K562 (cell line): ENCODE measurements around the gene CEP70. TPM values are rescaled to one million over a fixed set of nuclear protein-coding genes. Genes with fewer than 3 reads are reported as not detected.

Source experiments
- BMI1 ChIP-seq: fragments of 150-350 bp; IDR thresholded peaks from 2 replicates; pipeline ENCODE4 v1.6.1; 2014; ENCODE audit warnings: low read length
- FOXJ3 ChIP-seq: sonication (generic); formaldehyde crosslinking; IDR thresholded peaks from 2 replicates; pipeline ENCODE4 v1.4.0; 2020; ENCODE audit warnings: mild to moderate bottlenecking, missing genetic modification reagents
- NR4A1 ChIP-seq, 2 experiments: fragments of 250-450 bp in 1 of 2; fragments of 450-650 bp in 1 of 2; sonication (Bioruptor Pico) in 1 of 2; IDR thresholded peaks; 2 replicates each; pipeline versions ENCODE4 v1.4.0 to v1.6.1; 2016 to 2020; ENCODE audit warnings: mild to moderate bottlenecking in 2 of 2, missing compliant biosample characterization in 1 of 2, missing genetic modification characterization in 1 of 2, moderate library complexity in 1 of 2
- PTBP1 ChIP-seq: fragments of 200-400 bp; formaldehyde crosslinking; IDR thresholded peaks from 2 replicates; pipeline ENCODE4 v1.6.1; 2017; ENCODE audit warnings: low read depth, low read length
- ZNF224 ChIP-seq: sonication (generic); formaldehyde crosslinking; IDR thresholded peaks from 2 replicates; pipeline ENCODE4 v1.8.0; 2022; ENCODE audit warnings: mild to moderate bottlenecking, missing genetic modification reagents
- ZNF324 ChIP-seq: fragments of 250-450 bp; sonication (Bioruptor Pico); IDR thresholded peaks from 2 replicates; pipeline ENCODE4 v1.4.0; 2020; ENCODE audit warnings: mild to moderate bottlenecking
- ZNF609 ChIP-seq: sonication (generic); formaldehyde crosslinking; IDR thresholded peaks from 2 replicates; pipeline ENCODE4 v1.8.1; 2023; ENCODE audit warnings: missing genetic modification reagents, mild to moderate bottlenecking, borderline replicate concordance
- polyA plus RNA-seq, 8 experiments: library from polyadenylated mRNA; depleted of rRNA in 4 of 8; stranded (reverse) in 5 of 8; unstranded in 3 of 8; fragments of >200 nt; fragmentation: Nextera tagmentation in 2 of 8; fragmentation: Illumina TruSeq in 1 of 8; extraction: Ambion mirVana in 2 of 8; extraction: Trizol in 1 of 8; gene quantifications; 2 replicates each; pipeline versions ENCODE4 v1.2.1 to v1.2.3, GENCODE V29; 2011 to 2014; ENCODE audit warnings: inconsistent platforms in 1 of 8, missing spikeins in 1 of 8
- total RNA-seq, 7 experiments: library from RNA; depleted of rRNA in 6 of 7; stranded (reverse); fragments of >200 nt in 6 of 7; fragmentation: Illumina TruSeq in 2 of 7; extraction: Trizol in 2 of 7; gene quantifications; 2 replicates each; pipeline versions ENCODE4 v1.2.1 to v1.2.3, GENCODE V29; 2011 to 2021; ENCODE audit warnings: low replicate concordance in 1 of 7
- TF ChIP-seq, protein P1 (sequence below), 2 experiments: fragments of 450-650 bp; formaldehyde crosslinking in 1 of 2; IDR thresholded peaks; 2 replicates each; pipeline versions ENCODE4 v1.4.0 to v1.6.1; 2014 to 2020; ENCODE audit warnings: mild to moderate bottlenecking in 2 of 2, borderline replicate concordance in 1 of 2, low read depth in 1 of 2
- TF ChIP-seq, protein P2 (sequence below): IDR thresholded peaks from 2 replicates; pipeline ENCODE4 v1.6.1; 2016; ENCODE audit warnings: missing genetic modification characterization, missing compliant biosample characterization

The CEP70 gene
- total and polyA plus RNA-seq, 9 of the 15 experiments (the other 6 are each of a cell fraction or from before 2014, with no cell fraction given) = 16.1 to 31.5 (median 23.4) TPM

DNA sequence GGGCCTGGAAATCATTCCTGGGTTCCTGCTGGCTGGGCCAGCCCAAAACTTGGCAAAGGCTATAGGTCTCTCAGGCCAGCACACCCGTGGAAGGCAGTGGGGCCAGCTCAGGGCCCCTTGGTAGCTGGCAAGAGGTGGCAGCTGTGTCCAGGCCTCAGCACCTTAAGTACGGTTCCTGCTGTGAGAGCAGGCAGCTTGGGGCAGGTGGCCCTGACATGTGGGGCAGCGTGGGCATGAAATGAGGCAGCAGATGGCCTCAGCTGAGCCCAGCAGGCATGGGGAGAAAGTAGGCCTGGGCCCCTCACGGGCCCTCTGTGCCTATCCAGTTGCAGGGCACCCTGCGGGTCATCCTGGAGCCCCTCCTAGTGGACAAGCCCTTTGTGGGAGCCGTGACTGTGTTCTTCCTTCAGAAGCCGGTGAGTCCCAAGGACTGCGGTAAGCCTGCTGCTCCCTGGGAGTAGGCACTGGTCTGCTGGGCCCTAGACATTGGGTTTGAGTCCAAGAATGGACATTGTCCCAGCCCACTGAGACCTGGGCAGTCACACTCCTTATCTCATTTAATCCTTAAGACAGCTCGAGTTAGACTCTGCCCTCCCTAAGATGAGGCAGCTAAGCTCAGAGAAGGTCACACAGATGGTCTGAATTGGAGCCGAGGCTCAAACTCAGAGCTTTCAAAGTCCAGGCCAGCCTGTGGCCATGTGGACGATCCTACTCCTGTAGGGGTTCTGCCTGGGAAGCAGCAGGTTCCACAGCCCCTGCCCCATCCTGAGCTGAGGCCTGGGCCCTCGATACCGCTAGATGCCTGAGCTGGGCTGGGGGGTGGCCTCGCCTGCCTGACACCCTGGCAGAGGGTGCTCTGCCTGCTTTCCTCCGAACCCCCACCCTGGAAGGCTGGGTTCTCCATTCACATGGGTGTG, 134.2 kb downstream of the CEP70 start (continued):
- TF ChIP-seq ZNF609 (CRISPR knock-in tag) (no peak), NR4A1 (CRISPR knock-in tag; IDR thresholded peaks at IDR 0.05) (no peak), NR4A1 (tag; IDR thresholded peaks at IDR 0.05) (no peak), FOXJ3 (no peak), ZNF224 (CRISPR knock-in tag) (no peak), ZNF324 (CRISPR knock-in tag) (no peak), BMI1 (no peak), PTBP1 (no peak)
- TF ChIP-seq, protein P1, sequence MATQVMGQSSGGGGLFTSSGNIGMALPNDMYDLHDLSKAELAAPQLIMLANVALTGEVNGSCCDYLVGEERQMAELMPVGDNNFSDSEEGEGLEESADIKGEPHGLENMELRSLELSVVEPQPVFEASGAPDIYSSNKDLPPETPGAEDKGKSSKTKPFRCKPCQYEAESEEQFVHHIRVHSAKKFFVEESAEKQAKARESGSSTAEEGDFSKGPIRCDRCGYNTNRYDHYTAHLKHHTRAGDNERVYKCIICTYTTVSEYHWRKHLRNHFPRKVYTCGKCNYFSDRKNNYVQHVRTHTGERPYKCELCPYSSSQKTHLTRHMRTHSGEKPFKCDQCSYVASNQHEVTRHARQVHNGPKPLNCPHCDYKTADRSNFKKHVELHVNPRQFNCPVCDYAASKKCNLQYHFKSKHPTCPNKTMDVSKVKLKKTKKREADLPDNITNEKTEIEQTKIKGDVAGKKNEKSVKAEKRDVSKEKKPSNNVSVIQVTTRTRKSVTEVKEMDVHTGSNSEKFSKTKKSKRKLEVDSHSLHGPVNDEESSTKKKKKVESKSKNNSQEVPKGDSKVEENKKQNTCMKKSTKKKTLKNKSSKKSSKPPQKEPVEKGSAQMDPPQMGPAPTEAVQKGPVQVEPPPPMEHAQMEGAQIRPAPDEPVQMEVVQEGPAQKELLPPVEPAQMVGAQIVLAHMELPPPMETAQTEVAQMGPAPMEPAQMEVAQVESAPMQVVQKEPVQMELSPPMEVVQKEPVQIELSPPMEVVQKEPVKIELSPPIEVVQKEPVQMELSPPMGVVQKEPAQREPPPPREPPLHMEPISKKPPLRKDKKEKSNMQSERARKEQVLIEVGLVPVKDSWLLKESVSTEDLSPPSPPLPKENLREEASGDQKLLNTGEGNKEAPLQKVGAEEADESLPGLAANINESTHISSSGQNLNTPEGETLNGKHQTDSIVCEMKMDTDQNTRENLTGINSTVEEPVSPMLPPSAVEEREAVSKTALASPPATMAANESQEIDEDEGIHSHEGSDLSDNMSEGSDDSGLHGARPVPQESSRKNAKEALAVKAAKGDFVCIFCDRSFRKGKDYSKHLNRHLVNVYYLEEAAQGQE (IDR thresholded peaks at IDR 0.05; ENCODE audit: borderline replicate concordance) = peak; percentile 36; the same call in 1 of the 2 replicates
- TF ChIP-seq, protein P1 (CRISPR knock-in tag; IDR thresholded peaks at IDR 0.05; ENCODE audit: low read depth) = no peak
- TF ChIP-seq, protein P2, sequence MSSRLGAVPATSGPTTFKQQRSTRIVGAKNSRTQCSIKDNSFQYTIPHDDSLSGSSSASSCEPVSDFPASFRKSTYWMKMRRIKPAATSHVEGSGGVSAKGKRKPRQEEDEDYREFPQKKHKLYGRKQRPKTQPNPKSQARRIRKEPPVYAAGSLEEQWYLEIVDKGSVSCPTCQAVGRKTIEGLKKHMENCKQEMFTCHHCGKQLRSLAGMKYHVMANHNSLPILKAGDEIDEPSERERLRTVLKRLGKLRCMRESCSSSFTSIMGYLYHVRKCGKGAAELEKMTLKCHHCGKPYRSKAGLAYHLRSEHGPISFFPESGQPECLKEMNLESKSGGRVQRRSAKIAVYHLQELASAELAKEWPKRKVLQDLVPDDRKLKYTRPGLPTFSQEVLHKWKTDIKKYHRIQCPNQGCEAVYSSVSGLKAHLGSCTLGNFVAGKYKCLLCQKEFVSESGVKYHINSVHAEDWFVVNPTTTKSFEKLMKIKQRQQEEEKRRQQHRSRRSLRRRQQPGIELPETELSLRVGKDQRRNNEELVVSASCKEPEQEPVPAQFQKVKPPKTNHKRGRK (tag) = no peak
